AG04449 (cell line): Measurements from ENCODE around the gene KCNMB4.

Experiments used
- CTCF ChIA-PET: fragments of 350-600 bp; formaldehyde crosslinking; extraction: SDS; loops from one replicate; lab custom pipeline; 2021; ENCODE audit warnings: antibody characterized with exemption; lab: Yijun Ruan, JAX
- POLR2A ChIA-PET: fragments of 400-600, 350-600 bp; formaldehyde crosslinking; extraction: SDS; loops from one replicate; lab custom pipeline; 2020; ENCODE audit warnings: antibody characterized with exemption, inconsistent platforms; lab: Yijun Ruan, JAX
- DNase-seq: peaks from one replicate; pipeline ENCODE4 v3.0.0-alpha.2; 2010; ENCODE audit warnings: low read depth, low spot score
- H3K4me3 ChIP-seq: 2 replicates; pipeline ENCODE4 v1.5.1; 2011; ENCODE audit warnings: low read depth, mild to moderate bottlenecking, control low read depth, low read length
- TF ChIP-seq, protein P1 (sequence below): IDR thresholded peaks from one replicate; pipeline ENCODE4 v1.5.1; 2011; ENCODE audit warnings: mild to moderate bottlenecking, moderate library complexity, low read length, control low read depth, inconsistent platforms; ENCODE audit not compliant: insufficient read depth; ENCODE audit errors: missing control alignments

KCNMB4 gene

DNA sequence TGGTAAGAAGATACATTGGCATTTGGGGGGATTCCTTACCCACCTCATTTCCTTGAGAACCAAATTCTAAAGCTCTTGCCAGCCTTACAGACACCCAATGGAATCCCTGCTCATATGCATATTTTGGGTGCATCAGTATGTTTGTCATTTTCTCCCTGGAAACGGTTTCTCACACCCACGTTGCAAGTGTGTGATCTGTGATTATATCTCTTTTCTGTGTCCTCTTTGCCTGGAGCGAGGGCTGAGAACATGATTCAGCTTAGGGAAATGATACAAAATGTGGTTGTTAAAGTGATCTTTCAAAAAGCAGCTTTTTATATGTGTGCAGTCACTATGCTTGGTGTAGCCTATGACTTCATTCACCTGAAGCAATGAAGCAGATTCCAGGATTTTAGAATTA lies 52.0 kb downstream of the KCNMB4 start:
- no peak overlapping the region for H3K4me3 ChIP-seq
- POLR2A ChIA-PET: no interaction called here
- no peak for DNase-seq
- TF ChIP-seq, protein P1, sequence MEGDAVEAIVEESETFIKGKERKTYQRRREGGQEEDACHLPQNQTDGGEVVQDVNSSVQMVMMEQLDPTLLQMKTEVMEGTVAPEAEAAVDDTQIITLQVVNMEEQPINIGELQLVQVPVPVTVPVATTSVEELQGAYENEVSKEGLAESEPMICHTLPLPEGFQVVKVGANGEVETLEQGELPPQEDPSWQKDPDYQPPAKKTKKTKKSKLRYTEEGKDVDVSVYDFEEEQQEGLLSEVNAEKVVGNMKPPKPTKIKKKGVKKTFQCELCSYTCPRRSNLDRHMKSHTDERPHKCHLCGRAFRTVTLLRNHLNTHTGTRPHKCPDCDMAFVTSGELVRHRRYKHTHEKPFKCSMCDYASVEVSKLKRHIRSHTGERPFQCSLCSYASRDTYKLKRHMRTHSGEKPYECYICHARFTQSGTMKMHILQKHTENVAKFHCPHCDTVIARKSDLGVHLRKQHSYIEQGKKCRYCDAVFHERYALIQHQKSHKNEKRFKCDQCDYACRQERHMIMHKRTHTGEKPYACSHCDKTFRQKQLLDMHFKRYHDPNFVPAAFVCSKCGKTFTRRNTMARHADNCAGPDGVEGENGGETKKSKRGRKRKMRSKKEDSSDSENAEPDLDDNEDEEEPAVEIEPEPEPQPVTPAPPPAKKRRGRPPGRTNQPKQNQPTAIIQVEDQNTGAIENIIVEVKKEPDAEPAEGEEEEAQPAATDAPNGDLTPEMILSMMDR: no peak
- CTCF ChIA-PET: no interaction called here

DNA sequence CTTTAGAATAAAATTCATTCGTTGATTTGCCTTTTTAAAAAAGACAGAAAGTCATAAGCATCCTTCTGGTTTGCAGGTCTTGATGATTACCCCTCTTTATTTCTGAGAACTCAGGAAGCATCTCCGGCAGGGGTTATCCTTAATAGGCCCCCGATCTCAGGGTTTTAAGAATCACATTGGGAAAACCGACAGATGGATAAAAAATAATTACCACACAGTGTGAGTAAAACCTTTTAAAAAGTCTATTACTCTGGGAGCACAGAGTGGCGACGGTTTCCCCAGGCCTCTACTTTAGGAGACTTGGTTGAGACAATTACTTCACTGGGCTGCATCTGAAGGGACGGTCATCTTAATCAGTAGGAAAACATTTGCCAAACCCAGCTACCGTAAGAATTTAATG lies 56.5 kb downstream of the KCNMB4 start:
- TF ChIP-seq, protein P1: no peak
- ChIA-PET POLR2A (no interaction called here), CTCF (no interaction called here)
- no peak overlapping the region for H3K4me3 ChIP-seq
- no peak for DNase-seq

DNA sequence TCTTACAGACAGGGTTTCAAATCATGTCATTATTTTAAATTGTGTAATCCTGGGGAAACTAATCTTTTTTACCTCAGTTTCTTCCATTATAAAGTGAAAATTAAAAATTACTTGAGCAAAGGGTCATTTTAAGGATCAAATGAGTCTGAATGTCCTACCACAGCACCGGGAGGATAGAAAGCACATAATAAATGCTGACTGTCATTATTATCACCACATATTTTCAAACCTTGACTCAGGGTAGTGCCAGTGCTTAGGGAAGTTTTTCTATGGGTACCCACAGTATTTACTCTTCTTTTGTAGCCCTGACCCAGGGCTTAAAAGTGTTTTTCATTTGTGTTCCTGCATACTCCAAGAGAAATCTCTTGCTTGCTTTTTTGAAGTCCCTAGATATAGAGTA lies 60.5 kb downstream of the KCNMB4 start:
- CTCF ChIA-PET: no interaction called here
- POLR2A ChIA-PET: no interaction called here
- H3K4me3 ChIP-seq: no peak overlapping the region
- TF ChIP-seq, protein P1: no peak
- no peak for DNase-seq

DNA sequence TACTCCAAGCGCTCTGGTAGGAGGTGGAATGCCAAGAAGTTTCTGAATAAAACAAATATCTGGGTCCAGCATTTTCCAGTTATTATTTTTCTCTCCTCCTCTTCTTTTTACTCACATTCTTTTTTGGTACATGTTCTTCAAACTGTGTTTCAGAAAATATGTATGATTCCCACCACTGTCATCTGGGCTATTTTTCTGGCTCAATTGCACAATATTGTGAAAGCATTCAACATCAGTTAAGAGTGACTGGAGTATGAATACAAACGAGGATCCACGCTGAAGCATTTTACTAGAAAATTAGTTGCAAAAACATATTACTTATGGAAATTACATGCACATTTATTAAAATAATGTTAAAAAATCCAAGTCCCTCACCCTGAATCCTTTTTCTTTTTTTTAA lies 61.5 kb downstream of the KCNMB4 start:
- H3K4me3 ChIP-seq: no peak overlapping the region
- no peak for DNase-seq
- CTCF ChIA-PET: no interaction called here
- POLR2A ChIA-PET: no interaction called here
- TF ChIP-seq, protein P1: no peak

DNA sequence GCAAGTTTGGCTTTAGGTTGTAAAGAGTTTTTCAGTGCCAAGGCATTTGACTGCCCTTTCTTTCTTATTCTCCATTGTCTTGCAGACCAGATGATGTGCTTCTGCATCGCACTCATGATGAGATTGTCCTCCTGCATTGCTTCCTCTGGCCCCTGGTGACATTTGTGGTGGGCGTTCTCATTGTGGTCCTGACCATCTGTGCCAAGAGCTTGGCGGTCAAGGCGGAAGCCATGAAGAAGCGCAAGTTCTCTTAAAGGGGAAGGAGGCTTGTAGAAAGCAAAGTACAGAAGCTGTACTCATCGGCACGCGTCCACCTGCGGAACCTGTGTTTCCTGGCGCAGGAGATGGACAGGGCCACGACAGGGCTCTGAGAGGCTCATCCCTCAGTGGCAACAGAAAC lies 64.3 kb downstream of the KCNMB4 start:
- CTCF ChIA-PET: no interaction called here
- no peak for DNase-seq
- POLR2A ChIA-PET: no interaction called here
- TF ChIP-seq, protein P1: no peak
- no peak overlapping the region for H3K4me3 ChIP-seq

DNA sequence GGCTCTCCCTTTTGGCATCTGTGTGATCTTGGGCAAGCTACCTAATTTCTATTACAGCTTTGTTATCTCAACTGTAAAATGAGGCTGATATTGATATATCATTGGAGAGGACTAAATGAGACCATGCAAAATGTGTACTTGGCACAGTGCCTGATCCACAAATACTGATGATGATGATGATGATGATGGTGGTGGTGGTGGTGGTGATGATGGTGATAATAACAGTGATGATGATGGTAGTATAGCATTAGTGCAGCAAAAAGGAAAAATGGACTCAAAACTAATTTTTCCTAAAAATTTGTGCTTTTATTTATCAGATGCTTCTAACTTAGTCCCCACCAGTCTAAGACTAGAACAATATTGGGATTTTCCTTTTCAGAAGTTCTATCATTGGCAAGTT lies 70.7 kb downstream of the KCNMB4 start:
- DNase-seq: no peak
- ChIA-PET CTCF (no interaction called here), POLR2A (no interaction called here)
- no peak overlapping the region for H3K4me3 ChIP-seq
- TF ChIP-seq, protein P1: no peak
